Measurements from ENCODE around the gene C13orf46.

Gene C13orf46

GRCh38 chr13:113937073-113937472 is 36.8 kb downstream of the C13orf46 start:
- DNase-seq: no peak

- no peak for DNase-seq
These were observed 37.5 kb downstream of the C13orf46 start for GRCh38 chr13:113936166-113936965.

- DNase-seq: no peak
These were observed 38.7 kb downstream of the C13orf46 start for GRCh38 chr13:113935001-113935844.

- DNase-seq: no peak
These were observed 39.3 kb downstream of the C13orf46 start for GRCh38 chr13:113934576-113934975.

- no peak for DNase-seq
These were observed 40.0 kb downstream of the C13orf46 start for GRCh38 chr13:113933901-113934300.

GRCh38 chr13:113931841-113932459 is 41.9 kb downstream of the C13orf46 start:
- DNase-seq: no peak

- peak; percentile 69 for DNase-seq
These were observed 42.9 kb downstream of the C13orf46 start for GRCh38 chr13:113930671-113931637.

GRCh38 chr13:113929628-113930615 is 44.0 kb downstream of the C13orf46 start:
- no peak for DNase-seq

GRCh38 chr13:113928685-113929627 is 44.9 kb downstream of the C13orf46 start:
- DNase-seq: no peak

GRCh38 chr13:113927661-113928581 is 46.0 kb downstream of the C13orf46 start:
- no peak for DNase-seq

GRCh38 chr13:113926951-113927660 is 46.8 kb downstream of the C13orf46 start:
- DNase-seq: no peak

GRCh38 chr13:113926301-113926761 is 47.5 kb downstream of the C13orf46 start:
- DNase-seq: no peak

GRCh38 chr13:113924184-113924901 is 49.5 kb downstream of the C13orf46 start:
- DNase-seq: no peak

GRCh38 chr13:113923376-113924063 is 50.4 kb downstream of the C13orf46 start:
- DNase-seq: no peak

GRCh38 chr13:113922412-113923118 is 51.3 kb downstream of the C13orf46 start:
- no peak for DNase-seq

- DNase-seq: no peak
These were observed 52.1 kb downstream of the C13orf46 start for GRCh38 chr13:113921763-113922162.
